ENCODE results near the gene LPP.

GRCh38 chr3:188691665-188692064, 537.7 kb downstream of the LPP start:
- TF ChIP-seq HDGF (IDR thresholded peaks at IDR 0.05; ENCODE audit: borderline replicate concordance) = no peak
- TF ChIP-seq SP1 (IDR thresholded peaks at IDR 0.05) = no peak
- no peak for TF ChIP-seq FOXK2 (IDR thresholded peaks at IDR 0.05)
- no peak for TF ChIP-seq SUZ12 (IDR thresholded peaks at IDR 0.05)
- no peak for TF ChIP-seq TARDBP (IDR thresholded peaks at IDR 0.05)
- TF ChIP-seq BHLHE40 (IDR thresholded peaks at IDR 0.05; ENCODE audit: borderline replicate concordance) = no peak
- no peak for TF ChIP-seq ZNF384 (IDR thresholded peaks at IDR 0.05)
- TF ChIP-seq ARNT (IDR thresholded peaks at IDR 0.05) = no peak
- TF ChIP-seq PKNOX1 (IDR thresholded peaks at IDR 0.05) = no peak
- no peak for TF ChIP-seq FOXA1 (IDR thresholded peaks at IDR 0.05)
- no peak for TF ChIP-seq FOXM1 (IDR thresholded peaks at IDR 0.05; ENCODE audit: borderline replicate concordance)
- TF ChIP-seq ELF4 (IDR thresholded peaks at IDR 0.05) = no peak
- TF ChIP-seq L3MBTL2 (conservative IDR thresholded peaks at IDR 0.05) = no peak
- TF ChIP-seq LEF1 (IDR thresholded peaks at IDR 0.05; ENCODE audit: borderline replicate concordance) = no peak
